Body of pancreas (tissue), 4 donors: ENCODE results near the gene CNGA3. TPM values are rescaled to one million over a fixed set of nuclear protein-coding genes. Genes with fewer than 3 reads are reported as not detected.

Experiments
- ATAC-seq: fragments of 150-250 bp; one replicate; pipeline ENCODE4 v1.9.1; 2016
- DNase-seq, 4 donors: peaks; one replicate each; pipeline ENCODE4 v3.0.0-alpha.2; 2019
- H3K27ac ChIP-seq, 4 donors: fragments of 200-600 bp; sonication (generic); 1 replicate in 3 of 4; 2 replicates in 1 of 4; pipeline versions ENCODE4 v1.5.1 to v1.6.1; 2016 to 2019; ENCODE audit warnings: mild to moderate bottlenecking in 1 of 4, mixed read lengths in 1 of 4, moderate library complexity in 1 of 4
- H3K27me3 ChIP-seq, 2 donors: fragments of 200-600 bp; sonication (generic); one replicate each; pipeline ENCODE4 v1.6.0; 2016; ENCODE audit warnings: mild to moderate bottlenecking in 1 of 2
- H3K36me3 ChIP-seq, 2 donors: fragments of 200-600 bp; sonication (generic); replicated peaks in 1 of 2; 2 replicates each; pipeline ENCODE4 v1.5.1; 2016; ENCODE audit warnings: low read depth in 2 of 2; ENCODE audit not compliant: insufficient read depth in 1 of 2
- H3K4me1 ChIP-seq: fragments of 200-600 bp; sonication (generic); one replicate; pipeline ENCODE4 v1.6.0; 2016
- H3K4me3 ChIP-seq, 2 donors: fragments of 200-600 bp; sonication (generic); 1 replicate in 1 of 2; 2 replicates in 1 of 2; pipeline ENCODE4 v1.5.1; 2016 to 2019
- H3K9me3 ChIP-seq, 3 donors: fragments of 200-600 bp; sonication (generic); 1 replicate in 2 of 3; 2 replicates in 1 of 3; pipeline ENCODE4 v1.5.1; 2016
- CTCF ChIP-seq, 7 experiments: fragments of 450-650 bp in 4 of 7; fragments of 200-600 bp in 3 of 7; sonication (generic) in 3 of 7; IDR thresholded peaks; one replicate each; pipeline ENCODE4 v1.5.1; 2016 to 2019; ENCODE audit warnings: antibody characterized with exemption in 7 of 7
- POLR2A ChIP-seq, 3 donors: fragments of 450-650 bp; IDR thresholded peaks; one replicate each; pipeline ENCODE4 v1.6.1; 2016; ENCODE audit warnings: antibody characterized with exemption in 3 of 3, mild to moderate bottlenecking in 2 of 3
- WGBS, 2 donors: methylation state at CpG; one replicate each; pipeline ENCODE4 v1.1.5; 2017; 5-methylcytosine and 5-hydroxymethylcytosine counted together
- intact Hi-C: fragments of 100-400 bp; cut with DNase I; formaldehyde crosslinking; loops from one replicate; pipeline ENCODE4 v1.15.1; 2023
- total RNA-seq, 2 donors: library from RNA; depleted of rRNA; stranded (reverse); fragments of >200 nt; gene quantifications; one replicate each; pipeline ENCODE4 v1.1.0, GENCODE V29; 2016

CNGA3 gene
- total RNA-seq, 2 donors from 2014 or later = 1.3 TPM; not detected in 1

GRCh38 chr2:98324181-98324580, 22.1 kb upstream of the CNGA3 start:
- DNase-seq (no peak), ATAC-seq (no peak)
- Histone ChIP-seq H3K4me3 (no peak overlapping the region), H3K9me3 (peaks cover 0 to 15% (median 3%) of the 10 kb centered on the region in 3 donors), H3K4me1 (no peaks in the 10 kb centered on the region), H3K36me3 (no peaks in the 10 kb centered on the region), H3K27me3 (no peaks in the 10 kb centered on the region), H3K27ac (no peak overlapping the region)
- TF ChIP-seq CTCF (IDR thresholded peaks at IDR 0.05) (no peak), POLR2A (IDR thresholded peaks at IDR 0.05) (no peak)
- 62 to 64% methylated on average over 2 of the region's 2 CpGs for WGBS, 2 donors
- intact Hi-C loops = no loop called here

- no peak overlapping the region for H3K4me3 ChIP-seq
- no peak for DNase-seq
- intact Hi-C loops = no loop called here
- H3K27me3 ChIP-seq = no peaks in the 10 kb centered on the region
- no peak for ATAC-seq
- TF ChIP-seq CTCF (IDR thresholded peaks at IDR 0.05) = no peak
- TF ChIP-seq POLR2A (IDR thresholded peaks at IDR 0.05) = no peak
- WGBS, 2 donors = 94% methylated on average over 4 of the region's 4 CpGs
- H3K36me3 ChIP-seq = no peaks in the 10 kb centered on the region
- H3K9me3 ChIP-seq = no peaks in the 10 kb centered on the region
- no peaks in the 10 kb centered on the region for H3K4me1 ChIP-seq
- H3K27ac ChIP-seq = no peak overlapping the region
Measured at GRCh38 chr2:98327776-98328175, 18.5 kb upstream of the CNGA3 start.

- ATAC-seq (no peak), DNase-seq (no peak)
- Histone ChIP-seq H3K27me3 (no peaks in the 10 kb centered on the region), H3K36me3 (no peaks in the 10 kb centered on the region), H3K27ac (no peak overlapping the region), H3K4me3 (no peak overlapping the region), H3K9me3 (no peaks in the 10 kb centered on the region), H3K4me1 (no peaks in the 10 kb centered on the region)
- 69 to 76% methylated on average over 4 of the region's 4 CpGs for WGBS, 2 donors
- intact Hi-C loops = no loop called here
- TF ChIP-seq POLR2A (IDR thresholded peaks at IDR 0.05) (no peak), CTCF (IDR thresholded peaks at IDR 0.05) (no peak)
Measured at GRCh38 chr2:98329549-98329948, 16.7 kb upstream of the CNGA3 start.

- H3K9me3 ChIP-seq = no peaks in the 10 kb centered on the region
- intact Hi-C loops = no loop called here
- no peak overlapping the region for H3K27ac ChIP-seq
- WGBS, 2 donors = 78 to 82% methylated on average over 5 of the region's 5 CpGs
- H3K4me1 ChIP-seq = no peaks in the 10 kb centered on the region
- DNase-seq (no peak), ATAC-seq (no peak)
- H3K4me3 ChIP-seq = no peak overlapping the region
- no peak for TF ChIP-seq CTCF (IDR thresholded peaks at IDR 0.05)
- no peak for TF ChIP-seq POLR2A (IDR thresholded peaks at IDR 0.05)
- no peaks in the 10 kb centered on the region for H3K27me3 ChIP-seq
- no peaks in the 10 kb centered on the region for H3K36me3 ChIP-seq
Measured at GRCh38 chr2:98332989-98333388, 13.3 kb upstream of the CNGA3 start.

- no peaks in the 10 kb centered on the region for H3K36me3 ChIP-seq
- no peaks in the 10 kb centered on the region for H3K27me3 ChIP-seq
- ATAC-seq = no peak
- 52 to 79% methylated on average over 2 of the region's 2 CpGs for WGBS, 2 donors
- H3K4me1 ChIP-seq = no peaks in the 10 kb centered on the region
- no peak overlapping the region for H3K27ac ChIP-seq
- no peak overlapping the region for H3K4me3 ChIP-seq
- intact Hi-C loops = no loop called here
- no peaks in the 10 kb centered on the region for H3K9me3 ChIP-seq
- DNase-seq = no peak
- TF ChIP-seq POLR2A (IDR thresholded peaks at IDR 0.05) (no peak), CTCF (IDR thresholded peaks at IDR 0.05) (no peak)
Measured at GRCh38 chr2:98333922-98334321, 12.3 kb upstream of the CNGA3 start.
